ENCODE measurements around the gene MBNL3. TPM values are rescaled to one million over a fixed set of nuclear protein-coding genes. Genes with fewer than 3 reads are reported as not detected.
A peak's percentile ranks its signal among the peaks of the same experiment; 100 is the strongest.

Gene MBNL3
- total RNA-seq, 4 donors from 2014 or later, result 9.2 to 19.0 (median 15.9) TPM

GRCh38 chrX:132481449-132481848, 7.4 kb downstream of the MBNL3 start:
- peaks cover 0 to 3% of the 10 kb centered on the region in 2 donors for H3K27me3 ChIP-seq
- peak overlapping the region in 3 of 4 donors; percentile 32 to 77 (median 56) for H3K27ac ChIP-seq
- no peak overlapping the region for H3K4me3 ChIP-seq
- TF ChIP-seq POLR2A (IDR thresholded peaks at IDR 0.05) (no peak), EP300 (IDR thresholded peaks at IDR 0.05) (no peak)
- TF ChIP-seq, protein P1, sequence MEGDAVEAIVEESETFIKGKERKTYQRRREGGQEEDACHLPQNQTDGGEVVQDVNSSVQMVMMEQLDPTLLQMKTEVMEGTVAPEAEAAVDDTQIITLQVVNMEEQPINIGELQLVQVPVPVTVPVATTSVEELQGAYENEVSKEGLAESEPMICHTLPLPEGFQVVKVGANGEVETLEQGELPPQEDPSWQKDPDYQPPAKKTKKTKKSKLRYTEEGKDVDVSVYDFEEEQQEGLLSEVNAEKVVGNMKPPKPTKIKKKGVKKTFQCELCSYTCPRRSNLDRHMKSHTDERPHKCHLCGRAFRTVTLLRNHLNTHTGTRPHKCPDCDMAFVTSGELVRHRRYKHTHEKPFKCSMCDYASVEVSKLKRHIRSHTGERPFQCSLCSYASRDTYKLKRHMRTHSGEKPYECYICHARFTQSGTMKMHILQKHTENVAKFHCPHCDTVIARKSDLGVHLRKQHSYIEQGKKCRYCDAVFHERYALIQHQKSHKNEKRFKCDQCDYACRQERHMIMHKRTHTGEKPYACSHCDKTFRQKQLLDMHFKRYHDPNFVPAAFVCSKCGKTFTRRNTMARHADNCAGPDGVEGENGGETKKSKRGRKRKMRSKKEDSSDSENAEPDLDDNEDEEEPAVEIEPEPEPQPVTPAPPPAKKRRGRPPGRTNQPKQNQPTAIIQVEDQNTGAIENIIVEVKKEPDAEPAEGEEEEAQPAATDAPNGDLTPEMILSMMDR (IDR thresholded peaks at IDR 0.05), result no peak
- no peaks in the 10 kb centered on the region for H3K36me3 ChIP-seq
- 65 to 100% methylated on average over 1 of the region's 1 CpG for WGBS, 2 donors
- no peak for DNase-seq (ENCODE audit: low spot score in 2 of 2)
- H3K4me1 ChIP-seq, result peaks cover 0 to 14% (median 2%) of the 10 kb centered on the region in 4 donors
- H3K9me3 ChIP-seq, result no peaks in the 10 kb centered on the region

- DNase-seq (ENCODE audit: low spot score in 2 of 2), result no peak
- TF ChIP-seq EP300 (IDR thresholded peaks at IDR 0.05) (no peak), POLR2A (IDR thresholded peaks at IDR 0.05) (no peak)
- TF ChIP-seq, protein P1 (IDR thresholded peaks at IDR 0.05), result no peak
- Histone ChIP-seq H3K27me3 (peaks cover 0 to 3% of the 10 kb centered on the region in 2 donors), H3K4me3 (peak overlapping the region in 3 of 4 donors; percentile 24 to 38 (median 29)), H3K9me3 (no peaks in the 10 kb centered on the region), H3K27ac (peak overlapping the region in 3 of 4 donors; percentile 32 to 77 (median 56)), H3K36me3 (no peaks in the 10 kb centered on the region), H3K4me1 (peaks cover 0 to 10% (median 2%) of the 10 kb centered on the region in 4 donors)
- whole genome bisulfite sequencing, 2 donors, result 14 to 18% methylated on average over 3 to 6 of the region's 6 CpGs
Measured at GRCh38 chrX:132480581-132481203, 8.1 kb downstream of the MBNL3 start.

DNA sequence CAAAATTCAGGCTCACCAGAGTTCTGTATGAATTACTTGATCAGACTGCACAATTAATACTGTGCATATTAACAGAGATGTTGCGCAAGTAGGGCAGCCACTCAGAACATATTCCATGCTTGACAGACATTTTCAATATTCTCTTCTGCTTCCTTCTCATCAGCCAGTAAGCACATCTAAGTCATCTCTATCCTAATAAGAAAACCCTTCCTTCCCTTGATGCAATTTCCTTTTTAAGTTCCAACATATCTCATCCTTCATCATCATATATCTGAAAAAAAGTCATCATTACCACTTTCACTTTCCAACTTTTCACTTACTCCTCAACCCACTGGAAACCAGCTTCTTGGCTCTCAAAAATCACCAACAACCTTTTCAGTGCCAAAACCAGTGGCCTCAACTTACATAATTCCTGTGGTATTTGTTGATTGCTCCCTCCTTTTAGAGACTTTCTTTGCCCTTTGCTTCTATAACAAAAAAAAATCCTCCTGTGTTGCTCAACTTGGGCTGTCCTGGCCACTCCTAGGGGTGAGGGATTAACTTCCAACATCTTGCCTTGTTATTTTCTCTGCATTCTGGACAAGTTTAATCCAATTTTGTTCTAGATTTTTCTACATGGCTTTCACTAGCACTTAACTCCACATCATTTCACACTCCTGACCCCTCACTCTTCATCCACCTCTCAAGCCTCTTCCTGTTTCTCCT, 14.1 kb downstream of the MBNL3 start:
- Histone ChIP-seq H3K27ac (no peak overlapping the region), H3K36me3 (no peaks in the 10 kb centered on the region), H3K4me1 (no peaks in the 10 kb centered on the region), H3K4me3 (no peak overlapping the region), H3K27me3 (peaks cover 0 to 3% of the 10 kb centered on the region in 2 donors), H3K9me3 (no peaks in the 10 kb centered on the region)
- TF ChIP-seq, protein P1 (IDR thresholded peaks at IDR 0.05), result no peak
- TF ChIP-seq EP300 (IDR thresholded peaks at IDR 0.05), result no peak
- no peak for TF ChIP-seq POLR2A (IDR thresholded peaks at IDR 0.05)
- DNase-seq (ENCODE audit: low spot score in 2 of 2), result no peak
- WGBS, 2 donors, result 98 to 100% methylated on average over 1 of the region's 1 CpG

GRCh38 chrX:132472397-132472796, 16.4 kb downstream of the MBNL3 start:
- TF ChIP-seq EP300 (IDR thresholded peaks at IDR 0.05), result no peak
- TF ChIP-seq POLR2A (IDR thresholded peaks at IDR 0.05), result no peak
- Histone ChIP-seq H3K4me1 (no peaks in the 10 kb centered on the region), H3K27ac (no peak overlapping the region), H3K36me3 (no peaks in the 10 kb centered on the region), H3K4me3 (no peak overlapping the region), H3K27me3 (peaks cover 0 to 4% of the 10 kb centered on the region in 2 donors), H3K9me3 (no peaks in the 10 kb centered on the region)
- WGBS, 2 donors, result 35 to 82% methylated on average over 1 of the region's 1 CpG
- DNase-seq (ENCODE audit: low spot score in 2 of 2), result no peak

DNA sequence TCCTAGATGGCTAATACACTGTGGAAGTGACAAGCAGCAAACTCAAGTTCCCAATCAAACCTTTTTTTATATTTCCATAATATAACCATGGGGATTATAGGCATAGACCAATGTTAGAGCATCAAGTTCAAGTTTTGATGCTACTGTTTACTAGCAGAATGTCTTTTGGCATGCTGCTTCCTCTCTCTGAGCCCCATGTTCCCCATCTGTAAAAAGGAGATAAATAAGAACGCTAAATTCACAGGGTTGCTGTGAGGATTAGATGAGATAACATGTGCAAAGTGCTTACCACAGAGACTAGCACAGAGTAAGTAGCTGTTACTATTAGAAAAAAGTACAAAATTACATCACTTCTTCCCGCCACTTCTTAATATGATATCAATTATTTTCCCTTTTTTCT, 18.0 kb downstream of the MBNL3 start:
- H3K36me3 ChIP-seq, result no peaks in the 10 kb centered on the region
- no peaks in the 10 kb centered on the region for H3K9me3 ChIP-seq
- TF ChIP-seq, protein P1 (IDR thresholded peaks at IDR 0.05), result no peak
- TF ChIP-seq EP300 (IDR thresholded peaks at IDR 0.05), result no peak
- no peak for TF ChIP-seq POLR2A (IDR thresholded peaks at IDR 0.05)
- no peak for DNase-seq (ENCODE audit: low spot score in 2 of 2)
- no peak overlapping the region for H3K4me3 ChIP-seq
- H3K27me3 ChIP-seq, result peaks cover 0 to 4% of the 10 kb centered on the region in 2 donors
- no peak overlapping the region for H3K27ac ChIP-seq
- 69 to 86% methylated on average over 2 of the region's 2 CpGs for WGBS, 2 donors
- no peaks in the 10 kb centered on the region for H3K4me1 ChIP-seq
